Measurements from ENCODE around the gene INPP4B. TPM values are rescaled to one million over a fixed set of nuclear protein-coding genes. Genes with fewer than 3 reads are reported as not detected.

INPP4B gene
- total RNA-seq, 1 donor from 2014 or later: 3.4 TPM

GRCh38 chr4:142721187-142721586, 124.9 kb downstream of the INPP4B start:
- Mint-ChIP-seq H3K9me3 (ENCODE audit: low read depth) (no peaks in the 10 kb centered on the region), H3K27me3 (peaks cover 2% of the 10 kb centered on the region), H3K27ac (no peak overlapping the region), H3K4me3 (ENCODE audit: low read depth) (no peak overlapping the region), H3K36me3 (ENCODE audit: insufficient read depth) (no peaks in the 10 kb centered on the region), H3K4me1 (ENCODE audit: low read depth) (peaks cover 3% of the 10 kb centered on the region)
- DNase-seq (ENCODE audit: low spot score, unreplicated experiment): no peak
- TF ChIP-seq, protein P1, sequence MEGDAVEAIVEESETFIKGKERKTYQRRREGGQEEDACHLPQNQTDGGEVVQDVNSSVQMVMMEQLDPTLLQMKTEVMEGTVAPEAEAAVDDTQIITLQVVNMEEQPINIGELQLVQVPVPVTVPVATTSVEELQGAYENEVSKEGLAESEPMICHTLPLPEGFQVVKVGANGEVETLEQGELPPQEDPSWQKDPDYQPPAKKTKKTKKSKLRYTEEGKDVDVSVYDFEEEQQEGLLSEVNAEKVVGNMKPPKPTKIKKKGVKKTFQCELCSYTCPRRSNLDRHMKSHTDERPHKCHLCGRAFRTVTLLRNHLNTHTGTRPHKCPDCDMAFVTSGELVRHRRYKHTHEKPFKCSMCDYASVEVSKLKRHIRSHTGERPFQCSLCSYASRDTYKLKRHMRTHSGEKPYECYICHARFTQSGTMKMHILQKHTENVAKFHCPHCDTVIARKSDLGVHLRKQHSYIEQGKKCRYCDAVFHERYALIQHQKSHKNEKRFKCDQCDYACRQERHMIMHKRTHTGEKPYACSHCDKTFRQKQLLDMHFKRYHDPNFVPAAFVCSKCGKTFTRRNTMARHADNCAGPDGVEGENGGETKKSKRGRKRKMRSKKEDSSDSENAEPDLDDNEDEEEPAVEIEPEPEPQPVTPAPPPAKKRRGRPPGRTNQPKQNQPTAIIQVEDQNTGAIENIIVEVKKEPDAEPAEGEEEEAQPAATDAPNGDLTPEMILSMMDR (IDR thresholded peaks at IDR 0.05; ENCODE audit: unreplicated experiment): no peak

GRCh38 chr4:142719854-142720541, 126.1 kb downstream of the INPP4B start:
- no peak for DNase-seq (ENCODE audit: low spot score, unreplicated experiment)
- no peak overlapping the region for H3K27ac Mint-ChIP-seq
- no peaks in the 10 kb centered on the region for H3K36me3 Mint-ChIP-seq (ENCODE audit: insufficient read depth)
- no peaks in the 10 kb centered on the region for H3K9me3 Mint-ChIP-seq (ENCODE audit: low read depth)
- peaks cover 11% of the 10 kb centered on the region for H3K4me1 Mint-ChIP-seq (ENCODE audit: low read depth)
- TF ChIP-seq, protein P1 (IDR thresholded peaks at IDR 0.05; ENCODE audit: unreplicated experiment): peak; percentile 58
- H3K4me3 Mint-ChIP-seq (ENCODE audit: low read depth): no peak overlapping the region
- peaks cover 2% of the 10 kb centered on the region for H3K27me3 Mint-ChIP-seq

GRCh38 chr4:142718981-142719380, 127.1 kb downstream of the INPP4B start:
- DNase-seq (ENCODE audit: low spot score, unreplicated experiment): no peak
- TF ChIP-seq, protein P1 (IDR thresholded peaks at IDR 0.05; ENCODE audit: unreplicated experiment): no peak
- Mint-ChIP-seq H3K9me3 (ENCODE audit: low read depth) (no peaks in the 10 kb centered on the region), H3K27ac (no peak overlapping the region), H3K4me3 (ENCODE audit: low read depth) (no peak overlapping the region), H3K36me3 (ENCODE audit: insufficient read depth) (no peaks in the 10 kb centered on the region), H3K27me3 (no peaks in the 10 kb centered on the region), H3K4me1 (ENCODE audit: low read depth) (peaks cover 17% of the 10 kb centered on the region)

GRCh38 chr4:142715727-142716126, 130.4 kb downstream of the INPP4B start:
- H3K36me3 Mint-ChIP-seq (ENCODE audit: insufficient read depth): no peaks in the 10 kb centered on the region
- no peaks in the 10 kb centered on the region for H3K27me3 Mint-ChIP-seq
- TF ChIP-seq, protein P1 (IDR thresholded peaks at IDR 0.05; ENCODE audit: unreplicated experiment): no peak
- H3K4me1 Mint-ChIP-seq (ENCODE audit: low read depth): peaks cover 20% of the 10 kb centered on the region
- peaks cover 6% of the 10 kb centered on the region for H3K9me3 Mint-ChIP-seq (ENCODE audit: low read depth)
- DNase-seq (ENCODE audit: low spot score, unreplicated experiment): no peak
- no peak overlapping the region for H3K4me3 Mint-ChIP-seq (ENCODE audit: low read depth)
- no peak overlapping the region for H3K27ac Mint-ChIP-seq

GRCh38 chr4:142713282-142714030, 132.6 kb downstream of the INPP4B start:
- Mint-ChIP-seq H3K27ac (no peak overlapping the region), H3K36me3 (ENCODE audit: insufficient read depth) (no peaks in the 10 kb centered on the region), H3K9me3 (ENCODE audit: low read depth) (peaks cover 6% of the 10 kb centered on the region), H3K4me1 (ENCODE audit: low read depth) (peaks cover 19% of the 10 kb centered on the region), H3K27me3 (no peaks in the 10 kb centered on the region), H3K4me3 (ENCODE audit: low read depth) (no peak overlapping the region)
- DNase-seq (ENCODE audit: low spot score, unreplicated experiment): no peak
- TF ChIP-seq, protein P1 (IDR thresholded peaks at IDR 0.05; ENCODE audit: unreplicated experiment): no peak

All from progenitor cell of endocrine pancreas (in vitro differentiated cells).